ENCODE results near the gene STK11IP.

The STK11IP gene

DNA sequence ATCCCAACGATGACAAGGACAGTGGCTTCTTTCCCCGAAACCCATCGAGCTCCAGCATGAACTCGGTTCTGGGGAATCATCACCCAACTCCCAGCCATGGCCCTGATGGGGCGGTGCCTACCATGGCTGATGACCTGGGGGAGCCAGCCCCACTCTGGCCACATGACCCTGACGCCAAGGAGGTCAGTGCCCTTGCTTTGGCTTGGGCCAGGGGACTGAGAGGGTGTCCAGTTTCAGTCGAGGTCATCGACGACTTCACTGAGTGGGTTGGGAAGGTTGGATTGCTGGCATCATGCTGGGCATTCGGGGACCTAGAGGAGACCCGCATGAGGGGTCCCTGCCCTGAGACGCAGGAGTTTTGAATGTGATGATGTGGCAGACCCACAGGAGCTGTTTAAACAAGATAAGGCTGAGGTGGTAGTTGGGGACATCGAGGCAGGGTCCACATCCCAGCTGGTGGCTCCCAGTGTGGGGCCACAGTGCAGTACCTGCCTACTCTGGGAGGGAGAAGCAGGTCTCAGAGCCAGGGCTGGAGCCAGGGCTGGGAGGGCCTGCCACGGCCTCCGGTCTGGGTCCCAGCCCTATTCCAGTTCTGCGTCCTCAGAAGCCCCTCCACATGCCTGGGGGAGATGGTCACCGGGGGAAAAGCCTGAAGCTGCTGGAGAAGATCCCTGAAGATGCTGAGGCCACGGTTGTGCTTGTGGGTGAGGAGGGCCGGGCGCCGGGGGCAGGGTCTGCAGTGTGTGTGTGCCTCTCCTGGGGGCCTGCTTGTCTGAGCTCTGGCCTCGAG is 35.8 kb downstream of the STK11IP start:
- DNase-seq = no peak

DNA sequence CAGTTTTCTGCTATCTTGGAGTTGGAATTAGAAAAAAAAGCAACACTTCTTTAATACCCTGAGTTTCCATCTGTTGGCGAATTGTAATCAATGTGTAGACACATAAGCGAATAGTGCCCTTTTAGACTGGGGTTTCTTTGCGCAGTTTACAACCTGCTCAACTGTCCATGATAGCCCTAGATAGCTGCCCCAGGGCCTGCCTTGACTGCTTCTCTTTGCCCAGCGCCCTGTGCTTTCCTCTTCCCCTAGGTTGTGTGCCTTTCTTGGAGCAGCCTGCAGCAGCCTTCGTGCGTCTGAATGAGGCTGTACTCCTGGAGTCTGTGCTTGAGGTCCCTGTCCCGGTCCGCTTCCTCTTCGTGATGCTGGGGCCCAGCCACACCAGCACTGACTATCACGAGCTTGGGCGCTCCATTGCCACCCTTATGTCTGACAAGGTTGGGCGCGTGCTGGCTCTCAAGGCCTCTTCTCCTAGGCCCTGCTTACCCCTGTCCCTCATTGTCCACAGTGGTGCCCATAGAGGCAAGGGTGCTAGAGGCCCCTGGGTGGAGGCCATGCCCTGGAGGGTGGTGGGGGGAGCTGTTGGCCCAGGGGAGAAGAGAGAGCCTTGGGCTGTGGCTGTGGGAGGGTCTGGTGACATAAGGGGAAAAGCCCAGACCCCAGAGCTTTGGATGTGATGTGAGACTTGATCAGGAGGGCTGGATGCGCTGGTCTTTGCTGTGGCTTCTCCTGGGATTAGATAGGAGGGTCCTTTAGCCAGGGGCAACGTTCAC is 36.7 kb downstream of the STK11IP start:
- no peak for DNase-seq

DNA sequence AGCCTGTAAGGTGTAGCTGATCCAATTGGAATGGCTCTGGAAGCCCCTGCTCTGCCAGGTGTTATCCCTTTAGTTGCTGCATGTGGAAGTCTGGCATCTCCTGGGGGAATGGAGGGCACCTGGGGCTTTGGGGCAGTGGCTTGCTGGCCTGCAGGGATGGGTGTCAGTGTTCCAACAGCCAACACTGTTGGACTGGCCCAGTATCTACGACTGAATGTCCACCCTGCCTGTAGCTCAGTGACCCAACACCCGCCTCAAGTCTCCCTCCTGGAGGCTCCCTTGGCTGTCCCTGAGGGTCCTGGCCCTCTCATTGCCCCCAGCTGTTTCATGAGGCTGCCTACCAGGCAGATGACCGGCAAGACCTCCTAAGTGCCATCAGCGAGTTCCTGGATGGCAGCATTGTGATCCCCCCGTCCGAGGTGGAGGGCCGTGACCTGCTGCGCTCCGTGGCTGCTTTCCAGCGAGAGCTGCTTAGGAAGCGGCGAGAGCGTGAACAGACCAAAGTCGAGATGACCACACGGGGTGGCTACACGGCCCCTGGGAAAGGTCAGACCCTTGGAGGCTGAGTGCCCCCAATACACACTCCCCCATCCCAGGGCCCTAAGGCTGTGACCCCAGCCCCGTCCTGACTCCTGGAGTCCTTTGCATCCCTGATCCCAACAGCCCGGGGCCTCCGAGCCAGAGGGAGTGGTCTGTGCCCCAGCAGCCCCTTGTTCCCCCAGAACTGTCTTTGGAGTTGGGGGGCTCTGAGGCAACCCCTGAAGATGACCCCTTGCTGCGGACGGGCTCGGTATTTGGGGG is 37.5 kb downstream of the STK11IP start:
- DNase-seq = no peak

DNA sequence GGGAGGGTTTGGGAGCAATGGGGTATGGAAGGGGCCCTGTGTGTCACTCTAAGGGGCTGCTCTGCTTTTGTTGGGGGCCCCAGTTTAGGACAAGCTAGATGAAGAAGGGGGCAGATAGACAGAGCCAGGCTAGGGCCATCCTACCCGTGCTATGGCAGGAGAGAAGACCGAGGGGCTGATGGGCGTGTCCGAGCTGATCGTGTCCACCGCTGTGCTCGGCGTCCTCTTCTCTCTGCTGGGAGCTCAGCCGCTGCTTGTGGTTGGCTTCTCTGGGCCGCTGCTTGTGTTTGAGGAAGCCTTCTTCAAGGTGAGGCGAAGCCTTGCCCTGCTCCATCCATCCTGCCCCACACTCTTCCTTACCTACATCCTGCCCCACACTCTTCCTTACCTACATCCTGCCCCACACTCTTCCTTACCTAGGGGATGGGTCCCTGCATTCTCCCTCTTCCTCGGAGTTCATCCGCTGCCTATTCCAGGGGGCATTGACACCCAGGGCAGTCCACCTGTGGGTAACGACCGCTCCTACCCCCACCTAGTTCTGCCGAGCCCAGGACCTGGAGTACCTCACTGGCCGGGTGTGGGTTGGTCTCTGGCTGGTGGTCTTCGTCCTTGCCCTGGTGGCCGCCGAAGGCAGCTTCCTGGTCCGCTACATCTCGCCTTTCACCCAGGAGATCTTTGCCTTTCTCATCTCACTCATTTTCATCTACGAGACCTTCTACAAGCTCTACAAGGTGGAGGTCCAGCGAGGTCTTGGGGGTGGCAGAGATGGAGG is 38.7 kb downstream of the STK11IP start:
- DNase-seq = no peak

DNA sequence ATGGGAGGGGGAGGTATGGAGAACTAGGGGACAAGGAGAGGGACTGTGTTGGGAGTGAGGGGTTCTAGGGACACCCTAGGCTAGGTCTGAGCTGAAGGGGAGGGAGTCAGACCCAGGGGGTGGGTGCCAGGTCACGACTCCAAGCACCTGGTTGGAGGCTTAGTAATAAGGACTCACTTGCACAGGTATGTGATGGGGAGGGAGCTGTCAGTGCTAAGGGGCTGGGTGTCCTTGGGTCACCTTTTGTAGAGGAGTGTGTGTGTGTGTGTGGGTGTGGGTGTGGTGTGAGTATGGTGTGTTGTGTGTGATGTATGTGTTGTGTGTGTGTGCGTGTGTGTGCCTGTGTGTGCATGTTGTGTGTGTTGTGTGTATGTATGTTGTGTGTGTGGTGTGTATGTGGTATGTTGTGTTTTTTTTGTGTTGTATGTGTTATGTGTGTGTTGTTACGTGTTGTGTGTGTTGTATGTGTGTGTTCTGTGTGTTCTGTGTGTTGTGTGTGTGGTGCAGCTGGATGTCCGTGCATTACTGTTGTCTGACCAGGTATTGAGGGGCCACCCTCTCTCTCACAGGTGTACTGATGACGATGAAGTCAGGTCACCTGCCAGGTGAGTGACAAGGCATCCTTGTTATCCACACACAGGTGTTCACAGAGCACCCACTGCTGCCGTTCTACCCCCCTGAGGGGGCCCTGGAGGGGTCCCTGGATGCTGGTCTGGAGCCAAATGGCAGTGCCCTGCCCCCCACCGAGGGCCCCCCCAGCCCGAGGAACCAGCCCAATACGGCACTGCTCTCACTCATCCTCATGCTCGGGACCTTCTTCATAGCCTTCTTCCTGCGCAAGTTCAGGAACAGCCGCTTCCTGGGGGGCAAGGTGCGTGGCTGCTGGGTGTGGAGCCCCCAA is 39.5 kb downstream of the STK11IP start:
- no peak for DNase-seq

DNA sequence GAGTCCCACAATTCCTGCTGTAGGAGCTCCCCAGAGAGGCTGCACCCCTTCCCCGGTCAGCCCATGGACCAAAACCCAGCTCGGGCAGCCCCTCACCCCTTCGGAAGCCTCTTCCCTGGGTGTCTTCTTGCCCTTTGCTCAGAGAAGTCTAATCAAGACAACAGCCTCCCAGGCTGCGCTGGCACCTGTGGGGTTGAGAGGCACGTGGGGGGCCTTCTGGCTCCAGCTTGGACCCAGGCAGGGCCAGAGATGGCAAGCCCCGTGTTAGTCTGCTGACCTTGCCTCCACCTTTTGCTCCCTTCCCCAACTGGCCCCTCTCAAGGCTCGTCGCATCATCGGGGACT is 40.2 kb downstream of the STK11IP start:
- DNase-seq = no peak

DNA sequence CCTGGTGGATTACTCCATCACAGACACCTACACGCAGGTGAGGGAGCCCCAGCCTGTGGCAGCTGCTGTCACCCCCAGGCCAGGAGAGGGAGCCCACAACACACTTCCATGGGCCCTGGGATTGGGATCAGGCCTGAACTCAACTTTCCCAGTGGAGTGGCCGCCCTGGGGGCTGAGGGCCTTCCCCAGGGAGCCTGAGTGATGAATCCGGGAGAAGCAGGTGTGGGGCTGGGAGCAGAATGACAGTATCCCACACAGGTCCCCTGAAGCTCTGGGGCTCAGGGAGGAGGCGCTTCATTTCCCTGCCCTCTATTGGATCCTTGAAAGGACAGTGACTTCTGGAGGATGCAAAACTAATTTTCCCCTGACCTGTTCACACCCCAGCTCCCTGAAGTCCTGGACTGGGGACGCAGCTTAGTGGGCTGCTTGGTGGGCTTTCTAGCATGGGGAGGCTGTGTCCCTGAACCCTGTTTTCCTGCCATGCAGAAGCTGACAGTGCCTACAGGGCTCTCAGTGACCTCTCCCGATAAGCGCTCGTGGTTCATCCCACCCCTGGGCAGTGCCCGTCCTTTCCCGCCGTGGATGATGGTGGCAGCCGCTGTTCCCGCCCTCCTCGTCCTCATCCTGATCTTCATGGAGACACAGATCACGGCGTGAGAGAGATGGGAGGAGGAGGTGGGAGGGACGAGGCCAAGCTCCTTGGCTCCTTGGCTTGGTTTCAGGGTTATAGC is 40.7 kb downstream of the STK11IP start:
- DNase-seq = no peak

DNA sequence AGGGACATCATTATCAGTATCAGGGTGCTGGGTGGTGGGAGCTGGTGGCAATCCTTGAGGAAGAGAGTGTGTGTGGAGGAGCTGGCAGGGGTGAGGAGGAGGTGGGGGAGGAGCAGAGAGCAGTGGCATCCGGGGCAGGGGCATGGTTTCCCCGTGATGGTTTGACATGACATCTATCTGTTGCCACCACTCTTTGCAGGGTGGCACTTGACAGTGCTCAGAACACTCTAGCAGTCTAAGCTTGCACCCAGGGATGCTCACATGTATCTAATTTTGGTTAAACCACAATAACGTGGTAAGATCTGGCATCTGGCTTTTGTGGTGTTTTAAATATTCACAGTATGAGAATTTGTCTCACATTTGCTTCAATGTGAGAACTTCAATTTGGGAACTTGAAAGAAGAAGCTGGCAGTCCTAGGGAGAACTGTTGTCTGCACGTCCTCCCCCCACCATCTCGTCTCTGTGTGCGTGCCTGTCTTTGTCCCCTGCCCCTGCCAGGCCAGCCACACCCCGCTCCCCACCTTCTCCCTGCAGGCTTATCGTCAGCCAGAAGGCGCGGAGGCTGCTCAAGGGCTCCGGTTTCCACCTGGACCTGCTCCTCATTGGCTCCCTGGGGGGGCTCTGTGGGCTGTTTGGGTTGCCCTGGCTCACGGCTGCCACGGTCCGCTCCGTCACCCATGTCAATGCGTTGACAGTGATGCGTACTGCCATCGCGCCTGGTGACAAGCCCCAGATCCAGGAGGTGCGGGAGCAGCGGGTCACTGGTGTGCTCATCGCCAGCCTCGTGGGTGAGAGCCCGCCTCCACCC is 41.5 kb downstream of the STK11IP start:
- no peak for DNase-seq

DNA sequence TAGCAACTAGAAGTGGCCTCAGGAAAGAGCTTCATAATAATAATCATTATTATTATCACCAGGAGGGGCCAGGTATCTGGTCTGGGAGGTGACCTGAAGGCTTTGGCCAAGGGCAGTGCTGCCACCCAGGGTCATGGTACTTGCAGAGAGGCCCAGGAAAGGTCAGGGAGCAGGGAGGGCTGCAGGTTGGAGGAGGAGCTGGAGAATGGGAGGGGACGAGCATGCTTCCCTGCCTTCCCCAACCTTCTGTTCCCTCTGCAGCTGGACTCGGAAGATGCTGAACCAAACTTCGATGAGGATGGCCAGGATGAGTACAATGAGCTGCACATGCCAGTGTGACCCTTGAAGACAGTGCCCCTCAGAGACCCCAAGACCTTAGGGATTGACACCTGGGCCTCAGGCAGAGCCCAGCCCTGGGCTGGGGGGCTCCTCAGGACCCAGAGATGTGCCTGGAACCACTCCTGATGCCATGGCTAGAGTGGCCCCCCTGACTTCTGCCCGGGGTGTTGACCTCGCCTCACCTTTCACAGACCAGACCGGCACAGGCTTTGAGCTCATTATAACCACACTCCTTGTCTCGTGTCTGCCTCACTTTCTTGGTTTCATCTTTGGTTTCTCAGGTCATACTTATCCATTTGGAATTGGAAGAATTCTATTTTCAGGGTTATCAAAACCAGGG is 43.9 kb downstream of the STK11IP start:
- DNase-seq = no peak

DNA sequence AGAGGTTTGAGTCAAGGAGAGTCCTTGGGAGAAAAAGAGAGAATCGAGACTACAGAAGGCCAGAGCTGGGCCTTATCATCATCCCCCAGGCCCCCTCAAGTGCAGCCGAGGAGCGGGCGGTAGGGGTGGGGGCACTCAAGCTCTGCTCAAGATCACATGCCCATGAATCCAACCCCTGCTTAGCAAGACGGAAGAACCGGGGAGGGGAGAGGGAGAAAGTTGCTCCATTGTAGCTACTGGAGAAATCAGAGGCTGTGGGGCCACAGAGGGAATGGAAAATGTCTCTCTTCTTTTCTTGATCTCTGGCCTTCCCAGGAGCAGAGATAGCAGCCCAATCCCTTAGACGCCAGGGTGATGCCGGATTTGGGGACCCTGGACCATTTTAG is 44.4 kb downstream of the STK11IP start:
- DNase-seq = no peak

DNA sequence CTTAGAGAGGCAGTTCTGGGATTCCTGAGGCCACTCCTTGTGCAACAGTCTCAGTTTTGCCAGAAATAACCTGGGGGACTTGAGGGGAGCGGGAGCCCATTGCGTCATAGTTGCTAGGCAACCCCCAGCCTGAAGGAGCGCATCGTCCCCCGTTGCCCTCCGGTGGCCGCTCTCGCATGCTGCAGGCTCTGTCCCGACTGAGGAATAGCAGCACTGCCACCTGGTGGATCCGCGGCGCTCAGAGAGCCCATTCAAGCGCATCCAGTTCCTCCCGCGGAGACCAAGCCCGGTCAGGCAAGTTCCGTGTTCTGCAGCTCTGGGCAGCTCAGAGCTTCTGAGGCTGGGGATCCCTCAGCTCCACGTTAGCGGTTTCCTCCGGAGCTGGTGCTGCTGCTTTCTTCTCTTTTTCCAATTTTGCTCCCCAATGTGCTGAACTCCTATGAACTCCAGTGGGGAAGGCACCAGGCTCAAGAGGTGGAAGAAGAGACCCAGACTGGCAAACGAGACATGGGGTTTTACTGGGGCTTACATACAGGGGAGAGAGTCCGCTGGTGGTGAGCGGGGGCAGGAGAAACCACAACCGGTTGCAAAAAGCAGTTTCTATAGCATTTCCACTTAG is 44.9 kb downstream of the STK11IP start:
- DNase-seq = peak; percentile 81

DNA sequence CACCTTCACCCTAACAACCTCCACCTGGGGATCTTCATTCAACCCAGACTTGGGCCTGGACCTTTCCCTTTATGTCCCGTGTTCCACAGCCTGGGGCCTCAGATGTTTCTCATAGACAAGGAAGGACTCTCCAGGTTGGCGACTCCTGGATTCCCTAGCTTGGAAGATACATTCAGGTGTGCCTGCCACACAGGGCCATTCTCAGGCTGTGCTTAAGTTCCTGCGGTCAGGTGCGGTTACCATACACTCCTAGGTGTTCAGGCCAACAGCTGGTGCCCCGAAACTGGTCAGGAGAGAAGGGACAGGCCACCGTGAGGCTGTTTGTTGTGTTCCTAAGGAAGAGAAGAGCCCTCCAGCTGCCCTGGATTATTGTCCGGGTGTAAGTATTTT is 45.4 kb downstream of the STK11IP start:
- DNase-seq = no peak

DNA sequence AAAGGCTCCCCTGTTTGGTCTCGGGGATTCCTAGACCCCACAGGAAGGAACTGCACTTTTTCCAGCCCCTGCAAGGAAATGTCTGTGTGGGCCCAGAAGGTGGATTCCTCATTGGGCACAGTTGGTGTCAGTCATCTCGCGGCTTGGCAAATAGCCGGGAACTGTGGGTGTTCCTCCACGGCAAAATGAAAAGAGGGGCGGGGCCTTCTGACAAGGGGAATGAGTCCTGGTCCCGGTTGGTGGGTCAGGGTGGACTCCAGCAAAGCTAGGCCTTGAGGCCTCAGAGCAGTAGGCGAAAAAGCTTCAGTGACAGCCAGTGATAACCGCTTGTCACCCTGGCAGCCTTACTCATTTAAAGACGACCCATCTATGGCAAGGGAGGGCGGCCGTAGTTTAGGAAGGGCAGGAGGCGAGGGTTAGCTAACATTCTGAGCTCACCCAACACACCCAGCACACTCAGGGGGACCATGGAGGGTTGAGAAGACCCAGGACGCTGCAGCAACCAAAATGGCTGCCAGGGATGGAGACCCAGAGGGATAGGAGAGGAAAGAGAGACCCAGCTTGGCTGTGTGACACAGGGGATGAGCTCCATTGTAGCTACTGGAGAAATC is 46.2 kb downstream of the STK11IP start:
- DNase-seq = no peak

DNA sequence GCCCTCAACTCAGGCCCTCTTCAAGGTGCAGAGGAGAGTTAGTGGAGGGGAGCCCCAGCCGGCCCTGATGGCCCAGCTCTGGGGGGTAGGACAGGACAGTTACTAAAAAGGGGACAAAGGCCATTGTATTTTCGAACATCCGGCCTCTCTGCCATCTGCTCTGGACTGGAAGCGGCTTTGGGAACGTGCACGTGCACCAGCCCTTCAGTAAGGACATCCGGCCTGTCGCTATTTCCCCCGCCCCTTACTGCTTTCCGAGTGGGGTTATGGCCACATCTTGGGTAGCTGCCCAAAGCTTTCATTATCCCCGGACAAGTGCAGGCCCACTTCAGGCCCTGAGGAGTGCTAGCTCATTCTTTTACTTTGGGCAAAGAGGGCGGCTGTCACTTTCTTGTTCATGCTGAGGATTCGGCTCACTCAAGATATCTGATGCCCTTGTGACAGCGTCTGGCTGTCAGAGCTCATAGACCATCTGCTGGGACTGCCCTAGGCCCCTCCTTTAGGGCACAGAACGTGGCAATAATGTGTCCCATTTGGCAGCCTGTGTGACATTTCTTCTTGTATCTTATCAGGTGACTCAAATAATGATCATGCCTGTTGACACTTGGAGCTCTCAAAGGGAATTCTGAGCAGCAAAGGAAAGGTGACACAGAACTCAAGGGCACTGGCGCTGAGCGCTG is 47.3 kb downstream of the STK11IP start:
- no peak for DNase-seq

DNA sequence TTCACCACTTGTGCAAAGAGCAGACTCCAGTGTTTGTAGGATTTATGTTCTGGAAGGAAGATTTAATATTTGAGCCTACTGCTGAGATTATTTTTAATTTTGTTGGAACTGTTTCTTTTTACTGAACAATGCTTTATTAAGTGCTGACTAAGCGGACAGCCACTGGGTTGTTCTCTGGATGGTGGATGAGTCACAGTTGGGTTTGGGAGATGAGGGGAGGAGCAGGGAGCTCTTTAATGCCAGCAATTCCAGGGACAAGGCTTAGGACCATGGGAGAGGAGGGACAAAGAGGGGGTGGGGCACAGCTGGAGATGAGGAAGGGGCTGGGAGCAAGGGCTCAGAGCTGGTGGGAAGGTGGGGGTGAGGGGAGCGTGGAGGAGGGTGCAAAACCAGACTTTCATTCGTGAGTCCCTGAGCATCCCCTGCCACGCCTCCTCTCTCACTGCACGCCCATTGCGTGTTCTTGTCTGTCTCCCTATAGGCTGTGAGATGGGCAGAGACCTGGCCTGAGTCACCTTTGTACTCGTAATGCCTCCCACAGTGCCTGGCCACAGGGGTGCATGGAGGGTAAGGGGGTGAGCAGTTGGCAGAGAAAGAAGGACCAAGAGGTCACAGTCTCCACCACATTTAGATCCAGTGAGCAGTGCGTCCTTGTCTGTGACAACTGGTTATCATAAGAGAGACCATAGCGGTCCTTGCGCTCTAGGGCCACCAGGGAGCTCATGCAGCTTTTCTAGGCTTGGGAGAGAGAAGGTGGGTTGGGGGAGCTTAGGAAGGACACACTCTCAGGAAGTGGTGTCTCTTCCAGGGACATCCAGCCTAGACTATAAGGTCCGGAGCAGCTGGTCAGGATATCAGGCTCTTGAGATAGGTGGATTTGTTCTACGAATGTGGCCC is 48.2 kb downstream of the STK11IP start:
- DNase-seq = no peak

DNA sequence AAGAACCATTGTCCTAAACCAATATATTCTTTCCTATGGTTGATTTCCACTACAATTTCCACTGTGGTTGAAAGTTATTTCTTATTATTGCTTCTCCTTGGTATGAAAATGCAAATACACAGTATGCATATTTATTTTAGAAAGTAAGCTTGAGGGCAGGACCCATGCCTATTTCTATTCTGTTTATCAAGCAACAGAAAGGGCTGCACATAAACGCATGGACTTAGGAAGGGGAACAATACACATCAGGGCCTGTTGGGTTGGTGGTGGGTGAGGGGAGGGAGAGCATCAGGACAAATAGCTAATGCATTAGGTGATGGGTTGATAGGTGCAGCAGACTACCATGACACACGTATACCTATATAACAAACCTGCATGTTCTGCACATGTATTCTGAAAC is 50.5 kb downstream of the STK11IP start:
- no peak for DNase-seq

DNA sequence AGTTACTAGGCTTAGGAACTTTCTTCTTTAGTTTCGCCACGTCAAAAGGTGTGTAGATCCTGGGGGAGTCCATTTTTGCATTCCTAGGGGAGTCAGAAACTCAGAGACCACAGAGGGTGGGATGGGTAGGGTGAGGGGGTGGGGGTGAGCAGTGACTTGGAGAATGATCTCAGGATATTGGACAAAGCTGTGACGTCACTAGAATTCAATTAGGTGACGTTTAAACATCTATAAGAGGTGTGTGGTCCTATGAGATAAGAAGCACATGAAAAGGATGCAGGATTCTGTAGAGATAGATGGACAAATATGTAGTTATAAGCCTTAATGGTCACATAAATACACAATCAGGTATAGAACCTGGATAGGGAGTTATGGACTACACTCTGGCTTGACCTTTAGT is 51.3 kb downstream of the STK11IP start:
- no peak for DNase-seq
